H9 (cell line): Measurements from ENCODE around the gene EXOG. TPM values are rescaled to one million over a fixed set of nuclear protein-coding genes. Genes with fewer than 3 reads are reported as not detected.

Experiments used
- DNase-seq: peaks from one replicate; pipeline ENCODE4 v3.0.0-alpha.2; 2017
- H2AFZ ChIP-seq: one replicate; pipeline ENCODE4 v1.6.1; 2013; ENCODE audit warnings: mild to moderate bottlenecking, low read length, control low read depth, moderate library complexity
- H2AK5ac ChIP-seq: 2 replicates; pipeline ENCODE4 v1.6.1; 2013; ENCODE audit warnings: low read length, control low read depth, mixed read lengths; ENCODE audit not compliant: insufficient read length
- H2BK120ac ChIP-seq: one replicate; pipeline ENCODE4 v1.6.1; 2013; ENCODE audit warnings: low read depth, mild to moderate bottlenecking, low read length, control low read depth, inconsistent platforms; ENCODE audit not compliant: poor library complexity, severe bottlenecking
- H2BK12ac ChIP-seq: 2 replicates; pipeline ENCODE4 v1.6.1; 2013; ENCODE audit warnings: low read length, control low read depth, mixed read lengths, low read depth; ENCODE audit not compliant: insufficient read length
- H2BK15ac ChIP-seq: 2 replicates; pipeline ENCODE4 v1.6.1; 2013; ENCODE audit warnings: low read depth, low read length, control low read depth
- H2BK20ac ChIP-seq: one replicate; pipeline ENCODE4 v1.6.1; 2013; ENCODE audit warnings: low read depth, mild to moderate bottlenecking, low read length, control low read depth, inconsistent platforms; ENCODE audit not compliant: poor library complexity, severe bottlenecking
- H2BK5ac ChIP-seq: 2 replicates; pipeline ENCODE4 v1.6.1; 2013; ENCODE audit warnings: low read length, control low read depth, mixed read lengths; ENCODE audit not compliant: insufficient read length
- H3K14ac ChIP-seq: 2 replicates; pipeline ENCODE4 v1.6.1; 2013; ENCODE audit warnings: low read length, control low read depth; ENCODE audit not compliant: insufficient read depth
- H3K18ac ChIP-seq: 2 replicates; pipeline ENCODE4 v1.6.1; 2013; ENCODE audit warnings: low read depth, mild to moderate bottlenecking, mixed read lengths, low read length, control low read depth; ENCODE audit not compliant: insufficient read length
- H3K23ac ChIP-seq: 2 replicates; pipeline ENCODE4 v1.6.1; 2013; ENCODE audit warnings: low read length, control low read depth, mixed read lengths, low read depth; ENCODE audit not compliant: insufficient read length
- H3K23me2 ChIP-seq: 2 replicates; pipeline ENCODE4 v1.6.1; 2013; ENCODE audit warnings: low read depth, mild to moderate bottlenecking, mixed read lengths, low read length, control low read depth; ENCODE audit not compliant: insufficient read length, poor library complexity, severe bottlenecking
- H3K27ac ChIP-seq: 2 replicates; pipeline ENCODE4 v1.5.1; 2013; ENCODE audit warnings: low read length, control low read depth, mixed read lengths, low read depth; ENCODE audit not compliant: insufficient read length
- H3K27me3 ChIP-seq: 2 replicates; pipeline ENCODE4 v1.6.1; 2013; ENCODE audit warnings: low read length, control low read depth, inconsistent platforms; ENCODE audit not compliant: insufficient read depth
- H3K4ac ChIP-seq: 2 replicates; pipeline ENCODE4 v1.6.1; 2013; ENCODE audit warnings: low read depth, mild to moderate bottlenecking, control low read depth, inconsistent platforms, low read length, moderate library complexity
- H3K4me1 ChIP-seq: 2 replicates; pipeline ENCODE4 v1.6.1; 2013; ENCODE audit warnings: low read length, control low read depth, inconsistent platforms; ENCODE audit not compliant: insufficient read depth
- H3K4me2 ChIP-seq: 2 replicates; pipeline ENCODE4 v1.6.1; 2013; ENCODE audit warnings: low read length, control low read depth, mixed read lengths; ENCODE audit not compliant: insufficient read length, insufficient read depth
- H3K56ac ChIP-seq: 2 replicates; pipeline ENCODE4 v1.6.1; 2013; ENCODE audit warnings: low read depth, mild to moderate bottlenecking, mixed read lengths, low read length, control low read depth; ENCODE audit not compliant: insufficient read length
- H3K79me1 ChIP-seq: 2 replicates; pipeline ENCODE4 v1.6.1; 2013; ENCODE audit warnings: low read depth, mild to moderate bottlenecking, moderate library complexity, low read length, control low read depth, inconsistent platforms; ENCODE audit not compliant: insufficient read depth, poor library complexity, severe bottlenecking
- H3K79me2 ChIP-seq: 2 replicates; pipeline ENCODE4 v1.6.1; 2013; ENCODE audit warnings: low read length, control low read depth, inconsistent platforms; ENCODE audit not compliant: insufficient read depth
- H3K9ac ChIP-seq: 2 replicates; pipeline ENCODE4 v1.6.1; 2013; ENCODE audit warnings: low read length, control low read depth, mixed read lengths; ENCODE audit not compliant: insufficient read length; ENCODE audit errors: extremely low read depth
- H3K9me3 ChIP-seq: one replicate; pipeline ENCODE4 v1.6.1; 2013; ENCODE audit warnings: low read depth, low read length, inconsistent platforms; ENCODE audit not compliant: control insufficient read depth
- H3T11ph ChIP-seq: one replicate; pipeline ENCODE4 v1.6.1; 2013; ENCODE audit warnings: mild to moderate bottlenecking, low read length, control low read depth, inconsistent platforms
- H4K20me1 ChIP-seq: one replicate; pipeline ENCODE4 v1.6.1; 2013; ENCODE audit not compliant: control insufficient read depth, insufficient read length, insufficient read depth
- H4K5ac ChIP-seq: 2 replicates; pipeline ENCODE4 v1.6.1; 2013; ENCODE audit warnings: low read depth, mild to moderate bottlenecking, mixed read lengths, low read length, control low read depth; ENCODE audit not compliant: insufficient read length
- H4K8ac ChIP-seq: replicated peaks from 2 replicates; pipeline ENCODE4 v1.6.1; 2013; ENCODE audit warnings: low read length, control low read depth, mixed read lengths, low read depth; ENCODE audit not compliant: insufficient read length
- H4K91ac ChIP-seq: 2 replicates; pipeline ENCODE4 v1.6.1; 2013; ENCODE audit warnings: low read depth, mild to moderate bottlenecking, moderate library complexity, mixed read lengths, low read length, control low read depth; ENCODE audit not compliant: insufficient read length
- H3K27ac Mint-ChIP-seq, 3 experiments: 2 replicates in 2 of 3; 3 replicates in 1 of 3; pipeline ENCODE4 v1.8.0; 2020 to 2021; ENCODE audit warnings: mixed read lengths in 3 of 3, mild to moderate bottlenecking in 1 of 3, moderate library complexity in 1 of 3
- H3K27me3 Mint-ChIP-seq: 2 replicates; pipeline ENCODE4 v1.8.0; 2021; ENCODE audit warnings: low read depth, mild to moderate bottlenecking, moderate library complexity, mixed read lengths
- H3K36me3 Mint-ChIP-seq, 3 experiments: 2 replicates in 2 of 3; 3 replicates in 1 of 3; pipeline ENCODE4 v1.8.0; 2020 to 2021; ENCODE audit warnings: low read depth in 3 of 3, mixed read lengths in 3 of 3; ENCODE audit not compliant: insufficient read depth in 1 of 3
- H3K4me1 Mint-ChIP-seq, 2 experiments: 2 replicates each; pipeline ENCODE4 v1.8.0; 2020; ENCODE audit warnings: mixed read lengths in 2 of 2
- H3K4me3 Mint-ChIP-seq, 2 experiments: 2 replicates in 1 of 2; 3 replicates in 1 of 2; pipeline ENCODE4 v1.8.0; 2020 to 2021; ENCODE audit warnings: mild to moderate bottlenecking in 2 of 2, mixed read lengths in 2 of 2, moderate library complexity in 1 of 2
- H3K9me3 Mint-ChIP-seq, 2 experiments: 2 replicates in 1 of 2; 3 replicates in 1 of 2; pipeline ENCODE4 v1.8.0; 2020; ENCODE audit warnings: mild to moderate bottlenecking in 2 of 2, mixed read lengths in 2 of 2, moderate library complexity in 1 of 2
- CTCF ChIP-seq: fragments of 200-600 bp; sonication (generic); conservative IDR thresholded peaks from 3 replicates; pipeline ENCODE4 v1.8.0; 2021; ENCODE audit warnings: antibody characterized with exemption, mild to moderate bottlenecking
- WGBS: extraction: QIAGEN DNeasy Blood & Tissue Kit; methylation state at CpG from one replicate; pipeline ENCODE4 v1.1.7; 2013; ENCODE audit warnings: missing lambda C conversion rate, low lambda C conversion rate, mixed read lengths; ENCODE audit not compliant: insufficient read length; ENCODE audit errors: extremely low coverage; 5-methylcytosine and 5-hydroxymethylcytosine counted together
- total RNA-seq: library from RNA; stranded (reverse); gene quantifications from 2 replicates; pipeline ENCODE4 v1.2.1, GENCODE V29; 2021

EXOG gene
- total RNA-seq, 1 experiment from 2014 or later = 14.1 TPM

GRCh38 chr3:38555149-38555840 is 59.2 kb downstream of the EXOG start:
- no peak for TF ChIP-seq CTCF
- H3K36me3 Mint-ChIP-seq = peaks cover 13 to 38% (median 32%) of the 10 kb centered on the region in 3 experiments
- no peaks in the 10 kb centered on the region for H3K79me2 ChIP-seq

More at GRCh38 chr3:38555149-38555840, 59.2 kb downstream of the EXOG start:
- Histone ChIP-seq H2BK120ac (no peak overlapping the region), H2BK15ac (no peak overlapping the region), H4K91ac (no peak overlapping the region), H3K56ac (no peak overlapping the region), H3K23me2 (no peaks in the 10 kb centered on the region), H3K14ac (no peak overlapping the region), H3K9ac (no peak overlapping the region), H3K27ac (no peak overlapping the region), H3K4ac (no peak overlapping the region), H4K20me1 (no peaks in the 10 kb centered on the region), H3K4me1 (no peaks in the 10 kb centered on the region), H3T11ph (no peak overlapping the region), H3K23ac (no peak overlapping the region), H2BK12ac (no peak overlapping the region), H3K79me1 (no peaks in the 10 kb centered on the region), H3K4me2 (no peak overlapping the region), H2AK5ac (no peak overlapping the region), H2BK5ac (no peak overlapping the region), H3K9me3 (no peaks in the 10 kb centered on the region), H4K8ac (no peak overlapping the region), H2BK20ac (no peak overlapping the region), H3K27me3 (no peaks in the 10 kb centered on the region), H4K5ac (no peak overlapping the region), H2AFZ (no peak overlapping the region), H3K18ac (no peak overlapping the region)
- peaks cover 9% of the 10 kb centered on the region for H3K27me3 Mint-ChIP-seq
- WGBS = no CpG with 5 or more reads among the region's 6 CpGs
- H3K27ac Mint-ChIP-seq = no peak overlapping the region
- peak; percentile 4 for DNase-seq
- H3K4me3 Mint-ChIP-seq = no peak overlapping the region
- H3K4me1 Mint-ChIP-seq = no peaks in the 10 kb centered on the region
- H3K9me3 Mint-ChIP-seq = peaks cover 3 to 6% of the 10 kb centered on the region in 2 experiments; a peak in 2 of 5 replicates
